Activated CD4-positive, alpha-beta T cell treated with anti-CD3 and anti-CD28 coated beads for 4 hours (primary cell): ENCODE measurements around the gene SCAPER.

ENCODE experiments used
- DNase-seq, 2 donors: peaks; one replicate each; pipeline ENCODE4 v3.0.0-alpha.2; 2020

The SCAPER gene

GRCh38 chr15:76384409-76384808 is 520.7 kb downstream of the SCAPER start:
- no peak for DNase-seq

- no peak for DNase-seq
Measured at GRCh38 chr15:76382987-76383728, 522.0 kb downstream of the SCAPER start.

- no peak for DNase-seq
Measured at GRCh38 chr15:76381366-76381765, 523.8 kb downstream of the SCAPER start.

- no peak for DNase-seq
Measured at GRCh38 chr15:76380249-76380648, 524.9 kb downstream of the SCAPER start.

GRCh38 chr15:76378691-76379090 is 526.4 kb downstream of the SCAPER start:
- no peak for DNase-seq

- no peak for DNase-seq
Measured at GRCh38 chr15:76377751-76378150, 527.4 kb downstream of the SCAPER start.

GRCh38 chr15:76377217-76377616 is 527.9 kb downstream of the SCAPER start:
- no peak for DNase-seq

GRCh38 chr15:76376816-76377215 is 528.3 kb downstream of the SCAPER start:
- no peak for DNase-seq

GRCh38 chr15:76376029-76376428 is 529.1 kb downstream of the SCAPER start:
- DNase-seq: no peak

GRCh38 chr15:76368122-76368621 is 537.0 kb downstream of the SCAPER start:
- DNase-seq: no peak

- DNase-seq: no peak
Measured at GRCh38 chr15:76366714-76367113, 538.4 kb downstream of the SCAPER start.

GRCh38 chr15:76363251-76363650 is 541.9 kb downstream of the SCAPER start:
- DNase-seq: no peak

GRCh38 chr15:76360416-76360815 is 544.7 kb downstream of the SCAPER start:
- no peak for DNase-seq

GRCh38 chr15:76359152-76359551 is 546.0 kb downstream of the SCAPER start:
- no peak for DNase-seq

GRCh38 chr15:76358453-76358852 is 546.7 kb downstream of the SCAPER start:
- no peak for DNase-seq

GRCh38 chr15:76354823-76355440 is 550.2 kb downstream of the SCAPER start:
- no peak for DNase-seq

- no peak for DNase-seq
Measured at GRCh38 chr15:76353903-76354302, 551.2 kb downstream of the SCAPER start.

- no peak for DNase-seq
Measured at GRCh38 chr15:76353023-76353577, 552.0 kb downstream of the SCAPER start.

GRCh38 chr15:76349301-76350070 is 555.7 kb downstream of the SCAPER start:
- DNase-seq: no peak

- no peak for DNase-seq
Measured at GRCh38 chr15:76347482-76348055, 557.6 kb downstream of the SCAPER start.

GRCh38 chr15:76346669-76347481 is 558.3 kb downstream of the SCAPER start:
- no peak for DNase-seq
